NCI-H2107 (cell line): Measurements from ENCODE around the gene CSE1L.
"Not testable (repeated sequence)": the region's sequence is repeated elsewhere in the genome, so short reads cannot be mapped to it uniquely, and the experiment has no call there.

ENCODE experiments used
- DNase-seq: peaks from one replicate; lab custom pipeline; 2025; lab: John Stamatoyannopoulos, UW

Gene CSE1L

GRCh38 chr20:49046087-49046900 lies at the start of gene CSE1L:
TSS of gene CSE1L (plus strand) at chr20:49046312. CDS start at chr20:49058464, 12,152 bp downstream.
- DNase-seq = peak; percentile 92

GRCh38 chr20:48999890-49000870 lies 45.9 kb upstream of the CSE1L start:
- no peak for DNase-seq

- DNase-seq = no peak
Measured at GRCh38 chr20:49001741-49002140, 44.4 kb upstream of the CSE1L start.

GRCh38 chr20:49006446-49006980 lies 39.6 kb upstream of the CSE1L start:
- no peak for DNase-seq

- DNase-seq = no peak
Measured at GRCh38 chr20:49009899-49010631, 36.0 kb upstream of the CSE1L start.

GRCh38 chr20:49024220-49024619 lies 21.9 kb upstream of the CSE1L start:
- no peak for DNase-seq

- not testable (repeated sequence) for DNase-seq
Measured at GRCh38 chr20:49028177-49028576, 17.9 kb upstream of the CSE1L start.

GRCh38 chr20:49028684-49029083 lies 17.4 kb upstream of the CSE1L start:
- no peak for DNase-seq

- DNase-seq = no peak
Measured at GRCh38 chr20:49029203-49029602, 16.9 kb upstream of the CSE1L start.

- DNase-seq = no peak
Measured at GRCh38 chr20:49030954-49031619, 15.0 kb upstream of the CSE1L start.

GRCh38 chr20:49032455-49032854 lies 13.7 kb upstream of the CSE1L start:
- DNase-seq = no peak

- no peak for DNase-seq
Measured at GRCh38 chr20:49034070-49034732, 11.9 kb upstream of the CSE1L start.

- DNase-seq = no peak
Measured at GRCh38 chr20:49037962-49038387, 8.1 kb upstream of the CSE1L start.

- no peak for DNase-seq
Measured at GRCh38 chr20:49039854-49040253, 6.3 kb upstream of the CSE1L start.

GRCh38 chr20:49043000-49043399 lies 3.1 kb upstream of the CSE1L start:
- peak; percentile 33 for DNase-seq

- no peak for DNase-seq
Measured at GRCh38 chr20:49045440-49046086, 549 bp upstream of the CSE1L start.

- no peak for DNase-seq
Measured at GRCh38 chr20:49052334-49052733, 6.2 kb downstream of the CSE1L start.

- no peak for DNase-seq
Measured at GRCh38 chr20:49054056-49054643, 8.0 kb downstream of the CSE1L start.

GRCh38 chr20:49063279-49063678 lies 17.2 kb downstream of the CSE1L start:
- no peak for DNase-seq

GRCh38 chr20:49074521-49074920 lies 28.4 kb downstream of the CSE1L start:
- no peak for DNase-seq
